ENCODE results near the gene SFTA2. TPM values are rescaled to one million over a fixed set of nuclear protein-coding genes. Genes with fewer than 3 reads are reported as not detected.
A peak's percentile ranks its signal among the peaks of the same experiment; 100 is the strongest.
"Not testable (repeated sequence)": the region's sequence is repeated elsewhere in the genome, so short reads cannot be mapped to it uniquely, and the experiment has no call there.

The SFTA2 gene
- total RNA-seq, 1 experiment from 2014 or later, result not detected

GRCh38 chr6:30912746-30913520 is 19.0 kb downstream of the SFTA2 start:
- no peaks in the 10 kb centered on the region for H3K9me3 ChIP-seq (ENCODE audit: control insufficient read depth in 1 of 2, insufficient read depth in 1 of 2, low read depth in 1 of 2, low read length in 2 of 2)
- no peaks in the 10 kb centered on the region for H3K9me2 ChIP-seq (ENCODE audit: insufficient read depth)
- intact Hi-C loops (cut with micrococcal nuclease), result no loop called here
- H3K4me3 ChIP-seq (replicated peaks in 1 of 2; ENCODE audit: low read depth in 1 of 2, low read length in 2 of 2), result no peak overlapping the region
- peaks cover 18 to 36% of the 10 kb centered on the region in 2 experiments; a peak in 3 of 4 replicates for H3K36me3 ChIP-seq (ENCODE audit: control insufficient read depth in 1 of 2, insufficient read depth in 2 of 2, low read length in 2 of 2)
- DNase-seq (ENCODE audit: low read depth, low spot score) (no peak), ATAC-seq (no peak)
- ChIA-PET CTCF (interaction anchor here (1.4 to 5.0 kb wide), 7 partner anchors 30 to 182 kb away, joined by 3 to 66 read pairs (median 9); no protein-coding TSS in a partner anchor), POLR2A (interaction anchor here (0.6 to 2.0 kb wide), 3 partner anchors 27 to 98 kb away, joined by 4 to 8 read pairs (median 4); no protein-coding TSS in a partner anchor), RAD21 (ENCODE audit: low non-redundant PET in 1 of 2, low total read pairs in 2 of 2, uncharacterized antibody in 2 of 2, unreplicated experiment in 2 of 2) (interaction anchor here in 1 of 2 experiments (1.1 kb wide), 1 partner anchor 84 kb away, joined by 5 read pairs; no protein-coding TSS in a partner anchor)
- peaks cover 15% of the 10 kb centered on the region for H3K79me2 ChIP-seq (ENCODE audit: insufficient read depth, low read length)
- no TSS peak for BruUV-seq (replicated peaks)
- no peaks in the 10 kb centered on the region for H4K20me1 ChIP-seq (ENCODE audit: insufficient read depth)
- H3K9ac ChIP-seq (ENCODE audit: low read length), result no peak overlapping the region; the same call in 1 of the 2 replicates
- TF ChIP-seq EGR1 (IDR thresholded peaks at IDR 0.05; ENCODE audit: low read depth) (no peak), ZFX (IDR thresholded peaks at IDR 0.05) (no peak), ELF1 (IDR thresholded peaks at IDR 0.05; ENCODE audit: borderline replicate concordance, low read depth) (no peak), POLR2AphosphoS5 (IDR thresholded peaks at IDR 0.05; ENCODE audit: low read depth, low read length) (no peak), CBX3 (IDR thresholded peaks at IDR 0.05; ENCODE audit: low read depth) (no peak), SP1 (IDR thresholded peaks at IDR 0.05; ENCODE audit: low read depth) (no peak), ATF3 (IDR thresholded peaks at IDR 0.05) (no peak), ZNF274 (IDR thresholded peaks at IDR 0.05; ENCODE audit: low read depth, low read length) (no peak)
- TF ChIP-seq, protein P1, sequence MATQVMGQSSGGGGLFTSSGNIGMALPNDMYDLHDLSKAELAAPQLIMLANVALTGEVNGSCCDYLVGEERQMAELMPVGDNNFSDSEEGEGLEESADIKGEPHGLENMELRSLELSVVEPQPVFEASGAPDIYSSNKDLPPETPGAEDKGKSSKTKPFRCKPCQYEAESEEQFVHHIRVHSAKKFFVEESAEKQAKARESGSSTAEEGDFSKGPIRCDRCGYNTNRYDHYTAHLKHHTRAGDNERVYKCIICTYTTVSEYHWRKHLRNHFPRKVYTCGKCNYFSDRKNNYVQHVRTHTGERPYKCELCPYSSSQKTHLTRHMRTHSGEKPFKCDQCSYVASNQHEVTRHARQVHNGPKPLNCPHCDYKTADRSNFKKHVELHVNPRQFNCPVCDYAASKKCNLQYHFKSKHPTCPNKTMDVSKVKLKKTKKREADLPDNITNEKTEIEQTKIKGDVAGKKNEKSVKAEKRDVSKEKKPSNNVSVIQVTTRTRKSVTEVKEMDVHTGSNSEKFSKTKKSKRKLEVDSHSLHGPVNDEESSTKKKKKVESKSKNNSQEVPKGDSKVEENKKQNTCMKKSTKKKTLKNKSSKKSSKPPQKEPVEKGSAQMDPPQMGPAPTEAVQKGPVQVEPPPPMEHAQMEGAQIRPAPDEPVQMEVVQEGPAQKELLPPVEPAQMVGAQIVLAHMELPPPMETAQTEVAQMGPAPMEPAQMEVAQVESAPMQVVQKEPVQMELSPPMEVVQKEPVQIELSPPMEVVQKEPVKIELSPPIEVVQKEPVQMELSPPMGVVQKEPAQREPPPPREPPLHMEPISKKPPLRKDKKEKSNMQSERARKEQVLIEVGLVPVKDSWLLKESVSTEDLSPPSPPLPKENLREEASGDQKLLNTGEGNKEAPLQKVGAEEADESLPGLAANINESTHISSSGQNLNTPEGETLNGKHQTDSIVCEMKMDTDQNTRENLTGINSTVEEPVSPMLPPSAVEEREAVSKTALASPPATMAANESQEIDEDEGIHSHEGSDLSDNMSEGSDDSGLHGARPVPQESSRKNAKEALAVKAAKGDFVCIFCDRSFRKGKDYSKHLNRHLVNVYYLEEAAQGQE (IDR thresholded peaks at IDR 0.05; ENCODE audit: low read depth), result no peak
- TF ChIP-seq, protein P2, sequence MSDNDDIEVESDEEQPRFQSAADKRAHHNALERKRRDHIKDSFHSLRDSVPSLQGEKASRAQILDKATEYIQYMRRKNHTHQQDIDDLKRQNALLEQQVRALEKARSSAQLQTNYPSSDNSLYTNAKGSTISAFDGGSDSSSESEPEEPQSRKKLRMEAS (IDR thresholded peaks at IDR 0.05), result no peak
- H3K27ac ChIP-seq (ENCODE audit: low read depth, low read length), result no peak overlapping the region; the same call in 1 of the 2 replicates
- peaks cover 14 to 33% of the 10 kb centered on the region in 2 experiments; a peak in 3 of 4 replicates for H3K4me1 ChIP-seq (ENCODE audit: control insufficient read depth in 1 of 2, insufficient read depth in 2 of 2, low read length in 2 of 2)
- H3K4me2 ChIP-seq (ENCODE audit: low read length), result peak overlapping the region; percentile 87; the same call in 1 of the 2 replicates
- H3K27me3 ChIP-seq (ENCODE audit: insufficient read depth, low read length), result no peaks in the 10 kb centered on the region
- no peak overlapping the region for H2AFZ ChIP-seq (ENCODE audit: low read depth, low read length, poor library complexity, severe bottlenecking)

- H4K20me1 ChIP-seq (ENCODE audit: insufficient read depth); ATAC-seq; H3K4me3 ChIP-seq (replicated peaks in 1 of 2; ENCODE audit: low read depth in 1 of 2, low read length in 2 of 2); intact Hi-C loops (cut with micrococcal nuclease); H3K9me2 ChIP-seq (ENCODE audit: insufficient read depth); CTCF ChIA-PET; H3K9me3 ChIP-seq (ENCODE audit: control insufficient read depth in 1 of 2, insufficient read depth in 1 of 2, low read depth in 1 of 2, low read length in 2 of 2); H3K9ac ChIP-seq (ENCODE audit: low read length); POLR2A ChIA-PET; BruUV-seq (replicated peaks); H3K27ac ChIP-seq (ENCODE audit: low read depth, low read length); H3K27me3 ChIP-seq (ENCODE audit: insufficient read depth, low read length); H3K4me2 ChIP-seq (ENCODE audit: low read length); DNase-seq (ENCODE audit: low read depth, low spot score); H2AFZ ChIP-seq (ENCODE audit: low read depth, low read length, poor library complexity, severe bottlenecking): not testable (repeated sequence)
- Histone ChIP-seq H3K36me3 (ENCODE audit: control insufficient read depth in 1 of 2, insufficient read depth in 2 of 2, low read length in 2 of 2) (peaks cover 15 to 36% of the 10 kb centered on the region in 2 experiments; a peak in 3 of 4 replicates), H3K79me2 (ENCODE audit: insufficient read depth, low read length) (peaks cover 15% of the 10 kb centered on the region), H3K4me1 (ENCODE audit: control insufficient read depth in 1 of 2, insufficient read depth in 2 of 2, low read length in 2 of 2) (peaks cover 17 to 39% of the 10 kb centered on the region in 2 experiments; a peak in 3 of 4 replicates)
- RAD21 ChIA-PET (ENCODE audit: low non-redundant PET in 1 of 2, low total read pairs in 2 of 2, uncharacterized antibody in 2 of 2, unreplicated experiment in 2 of 2), result interaction anchor here in 1 of 2 experiments (0.6 kb wide), 1 partner anchor 28 kb away, joined by 4 read pairs; no protein-coding TSS in a partner anchor
These were observed 21.5 kb downstream of the SFTA2 start for GRCh38 chr6:30910473-30910872.
